Stomach (tissue), 4 donors: ENCODE measurements around the gene FRMD4B.

Source experiments
- CTCF ChIP-seq, 7 experiments: fragments of 450-650 bp in 4 of 7; fragments of 200-600 bp in 3 of 7; sonication (generic) in 3 of 7; IDR thresholded peaks; one replicate each; pipeline ENCODE4 v1.5.1; 2016 to 2019; ENCODE audit warnings: antibody characterized with exemption in 7 of 7, control low read depth in 2 of 7, mild to moderate bottlenecking in 1 of 7
- EP300 ChIP-seq: sonication (generic); formaldehyde crosslinking; IDR thresholded peaks from one replicate; pipeline ENCODE4 v1.6.1; 2017; ENCODE audit warnings: antibody characterized with exemption
- POLR2A ChIP-seq, 4 donors: fragments of 450-650 bp; IDR thresholded peaks; one replicate each; pipeline ENCODE4 v1.6.1; 2016; ENCODE audit warnings: antibody characterized with exemption in 4 of 4, control low read depth in 2 of 4, mild to moderate bottlenecking in 1 of 4, moderate library complexity in 1 of 4

GRCh38 chr3:69194431-69195165 is 191.3 kb downstream of the FRMD4B start:
- TF ChIP-seq CTCF (IDR thresholded peaks at IDR 0.05) (no peak), POLR2A (IDR thresholded peaks at IDR 0.05) (no peak), EP300 (no peak)
